SK-N-SH treated with all-trans-retinoic acid at 6 μM for 48 hours (cell line): Measurements from ENCODE around the gene TMED7.

Source experiments
- ARNTL ChIP-seq: fragments of 450-650 bp; formaldehyde crosslinking; IDR thresholded peaks from 2 replicates; pipeline ENCODE4 v1.5.0; 2020; ENCODE audit warnings: low read depth, mild to moderate bottlenecking, moderate library complexity, borderline replicate concordance
- BACH2 ChIP-seq: fragments of 250-450 bp; sonication (Bioruptor Pico); IDR thresholded peaks from 2 replicates; pipeline ENCODE4 v1.9.0; 2021; ENCODE audit warnings: mild to moderate bottlenecking, borderline replicate concordance
- ESRRG ChIP-seq: fragments of 250-450 bp; sonication (Bioruptor Pico); IDR thresholded peaks from 2 replicates; pipeline ENCODE4 v1.6.1; 2021; ENCODE audit warnings: mild to moderate bottlenecking
- GLIS3 ChIP-seq: fragments of 250-450 bp; sonication (Bioruptor Pico); IDR thresholded peaks from 2 replicates; pipeline ENCODE4 v1.5.0; 2020; ENCODE audit warnings: mild to moderate bottlenecking, moderate library complexity
- ISL1 ChIP-seq: fragments of 250-450 bp; sonication (Bioruptor Pico); IDR thresholded peaks from 2 replicates; pipeline ENCODE4 v2.1.2; 2022; ENCODE audit warnings: mild to moderate bottlenecking, moderate library complexity
- OSR1 ChIP-seq: fragments of 250-450 bp; sonication (Bioruptor Pico); IDR thresholded peaks from 2 replicates; pipeline ENCODE4 v1.8.0; 2022; ENCODE audit warnings: moderate library complexity, mild to moderate bottlenecking, inconsistent platforms
- RARB ChIP-seq: fragments of 250-450 bp; sonication (Bioruptor Pico); IDR thresholded peaks from 2 replicates; pipeline ENCODE4 v1.8.0; 2021; ENCODE audit warnings: mild to moderate bottlenecking, moderate library complexity
- ZFP3 ChIP-seq: fragments of 250-450 bp; sonication (Bioruptor Pico); IDR thresholded peaks from 2 replicates; pipeline ENCODE4 v1.5.0; 2020; ENCODE audit warnings: mild to moderate bottlenecking, moderate library complexity
- ZFP30 ChIP-seq: fragments of 450-650 bp; formaldehyde crosslinking; IDR thresholded peaks from 2 replicates; pipeline ENCODE4 v1.5.0; 2022; ENCODE audit warnings: mild to moderate bottlenecking, moderate library complexity
- ZNF8 ChIP-seq: fragments of 450-650 bp; formaldehyde crosslinking; IDR thresholded peaks from 2 replicates; pipeline ENCODE4 v1.5.0; 2020; ENCODE audit warnings: mild to moderate bottlenecking, moderate library complexity
- TF ChIP-seq, protein P1 (sequence below): fragments of 250-450 bp; sonication (Bioruptor Pico); IDR thresholded peaks from 2 replicates; pipeline ENCODE4 v1.8.0; 2020; ENCODE audit warnings: mild to moderate bottlenecking, moderate library complexity, borderline replicate concordance
- TF ChIP-seq, protein P2 (sequence below): fragments of 250-450 bp; sonication (Bioruptor Pico); IDR thresholded peaks from 2 replicates; pipeline ENCODE4 v1.5.1; 2020; ENCODE audit warnings: low read depth, mild to moderate bottlenecking, moderate library complexity
- TF ChIP-seq, protein P3 (sequence below): fragments of 250-450 bp; sonication (Bioruptor Pico); IDR thresholded peaks from 2 replicates; pipeline ENCODE4 v1.5.0; 2020; ENCODE audit warnings: mild to moderate bottlenecking, moderate library complexity
- TF ChIP-seq, protein P4 (sequence below): fragments of 250-450 bp; sonication (Bioruptor Pico); IDR thresholded peaks from 2 replicates; pipeline ENCODE4 v1.8.0; 2021; ENCODE audit warnings: low read depth, mild to moderate bottlenecking, moderate library complexity, borderline replicate concordance

DNA sequence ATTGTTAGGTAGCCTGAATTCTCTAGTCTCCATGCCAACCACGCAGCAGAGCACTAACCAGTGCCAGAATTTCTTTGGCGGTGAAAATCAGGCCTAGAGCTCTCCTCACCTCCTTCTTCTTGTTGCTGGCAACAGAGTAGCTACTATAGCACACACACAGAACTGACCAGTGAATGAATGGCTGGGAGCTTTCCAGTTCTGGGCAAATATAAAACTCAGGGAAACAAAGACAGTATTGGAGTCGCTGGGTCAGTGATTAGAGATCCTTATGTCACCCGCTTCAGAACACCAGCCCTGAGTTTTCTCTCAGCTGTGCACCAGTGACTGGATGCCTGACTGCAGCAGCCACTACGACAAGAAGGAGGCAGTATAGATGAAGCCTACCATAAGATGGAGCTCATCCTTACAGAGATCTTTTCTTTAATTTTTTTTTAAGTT is 54.4 kb downstream of the TMED7 start:
- TF ChIP-seq BACH2 (no peak), ZFP3 (no peak), ZNF8 (CRISPR knock-in tag) (no peak), RARB (no peak), ESRRG (CRISPR knock-in tag) (no peak), ZFP30 (CRISPR knock-in tag) (no peak), ISL1 (CRISPR knock-in tag) (no peak), OSR1 (no peak), ARNTL (CRISPR knock-in tag) (no peak), GLIS3 (CRISPR knock-in tag) (no peak)
- TF ChIP-seq, protein P1, sequence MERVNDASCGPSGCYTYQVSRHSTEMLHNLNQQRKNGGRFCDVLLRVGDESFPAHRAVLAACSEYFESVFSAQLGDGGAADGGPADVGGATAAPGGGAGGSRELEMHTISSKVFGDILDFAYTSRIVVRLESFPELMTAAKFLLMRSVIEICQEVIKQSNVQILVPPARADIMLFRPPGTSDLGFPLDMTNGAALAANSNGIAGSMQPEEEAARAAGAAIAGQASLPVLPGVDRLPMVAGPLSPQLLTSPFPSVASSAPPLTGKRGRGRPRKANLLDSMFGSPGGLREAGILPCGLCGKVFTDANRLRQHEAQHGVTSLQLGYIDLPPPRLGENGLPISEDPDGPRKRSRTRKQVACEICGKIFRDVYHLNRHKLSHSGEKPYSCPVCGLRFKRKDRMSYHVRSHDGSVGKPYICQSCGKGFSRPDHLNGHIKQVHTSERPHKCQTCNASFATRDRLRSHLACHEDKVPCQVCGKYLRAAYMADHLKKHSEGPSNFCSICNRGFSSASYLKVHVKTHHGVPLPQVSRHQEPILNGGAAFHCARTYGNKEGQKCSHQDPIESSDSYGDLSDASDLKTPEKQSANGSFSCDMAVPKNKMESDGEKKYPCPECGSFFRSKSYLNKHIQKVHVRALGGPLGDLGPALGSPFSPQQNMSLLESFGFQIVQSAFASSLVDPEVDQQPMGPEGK = no peak
- TF ChIP-seq, protein P2, sequence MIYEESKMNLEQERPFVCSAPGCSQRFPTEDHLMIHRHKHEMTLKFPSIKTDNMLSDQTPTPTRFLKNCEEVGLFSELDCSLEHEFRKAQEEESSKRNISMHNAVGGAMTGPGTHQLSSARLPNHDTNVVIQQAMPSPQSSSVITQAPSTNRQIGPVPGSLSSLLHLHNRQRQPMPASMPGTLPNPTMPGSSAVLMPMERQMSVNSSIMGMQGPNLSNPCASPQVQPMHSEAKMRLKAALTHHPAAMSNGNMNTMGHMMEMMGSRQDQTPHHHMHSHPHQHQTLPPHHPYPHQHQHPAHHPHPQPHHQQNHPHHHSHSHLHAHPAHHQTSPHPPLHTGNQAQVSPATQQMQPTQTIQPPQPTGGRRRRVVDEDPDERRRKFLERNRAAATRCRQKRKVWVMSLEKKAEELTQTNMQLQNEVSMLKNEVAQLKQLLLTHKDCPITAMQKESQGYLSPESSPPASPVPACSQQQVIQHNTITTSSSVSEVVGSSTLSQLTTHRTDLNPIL = no peak
- TF ChIP-seq, protein P3, sequence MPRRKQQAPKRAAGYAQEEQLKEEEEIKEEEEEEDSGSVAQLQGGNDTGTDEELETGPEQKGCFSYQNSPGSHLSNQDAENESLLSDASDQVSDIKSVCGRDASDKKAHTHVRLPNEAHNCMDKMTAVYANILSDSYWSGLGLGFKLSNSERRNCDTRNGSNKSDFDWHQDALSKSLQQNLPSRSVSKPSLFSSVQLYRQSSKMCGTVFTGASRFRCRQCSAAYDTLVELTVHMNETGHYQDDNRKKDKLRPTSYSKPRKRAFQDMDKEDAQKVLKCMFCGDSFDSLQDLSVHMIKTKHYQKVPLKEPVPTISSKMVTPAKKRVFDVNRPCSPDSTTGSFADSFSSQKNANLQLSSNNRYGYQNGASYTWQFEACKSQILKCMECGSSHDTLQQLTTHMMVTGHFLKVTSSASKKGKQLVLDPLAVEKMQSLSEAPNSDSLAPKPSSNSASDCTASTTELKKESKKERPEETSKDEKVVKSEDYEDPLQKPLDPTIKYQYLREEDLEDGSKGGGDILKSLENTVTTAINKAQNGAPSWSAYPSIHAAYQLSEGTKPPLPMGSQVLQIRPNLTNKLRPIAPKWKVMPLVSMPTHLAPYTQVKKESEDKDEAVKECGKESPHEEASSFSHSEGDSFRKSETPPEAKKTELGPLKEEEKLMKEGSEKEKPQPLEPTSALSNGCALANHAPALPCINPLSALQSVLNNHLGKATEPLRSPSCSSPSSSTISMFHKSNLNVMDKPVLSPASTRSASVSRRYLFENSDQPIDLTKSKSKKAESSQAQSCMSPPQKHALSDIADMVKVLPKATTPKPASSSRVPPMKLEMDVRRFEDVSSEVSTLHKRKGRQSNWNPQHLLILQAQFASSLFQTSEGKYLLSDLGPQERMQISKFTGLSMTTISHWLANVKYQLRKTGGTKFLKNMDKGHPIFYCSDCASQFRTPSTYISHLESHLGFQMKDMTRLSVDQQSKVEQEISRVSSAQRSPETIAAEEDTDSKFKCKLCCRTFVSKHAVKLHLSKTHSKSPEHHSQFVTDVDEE (CRISPR knock-in tag) = no peak
- TF ChIP-seq, protein P4, sequence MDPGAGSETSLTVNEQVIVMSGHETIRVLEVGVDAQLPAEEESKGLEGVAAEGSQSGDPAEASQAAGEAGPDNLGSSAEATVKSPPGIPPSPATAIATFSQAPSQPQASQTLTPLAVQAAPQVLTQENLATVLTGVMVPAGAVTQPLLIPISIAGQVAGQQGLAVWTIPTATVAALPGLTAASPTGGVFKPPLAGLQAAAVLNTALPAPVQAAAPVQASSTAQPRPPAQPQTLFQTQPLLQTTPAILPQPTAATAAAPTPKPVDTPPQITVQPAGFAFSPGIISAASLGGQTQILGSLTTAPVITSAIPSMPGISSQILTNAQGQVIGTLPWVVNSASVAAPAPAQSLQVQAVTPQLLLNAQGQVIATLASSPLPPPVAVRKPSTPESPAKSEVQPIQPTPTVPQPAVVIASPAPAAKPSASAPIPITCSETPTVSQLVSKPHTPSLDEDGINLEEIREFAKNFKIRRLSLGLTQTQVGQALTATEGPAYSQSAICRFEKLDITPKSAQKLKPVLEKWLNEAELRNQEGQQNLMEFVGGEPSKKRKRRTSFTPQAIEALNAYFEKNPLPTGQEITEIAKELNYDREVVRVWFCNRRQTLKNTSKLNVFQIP (CRISPR knock-in tag) = no peak
